HepG2 (cell line): Measurements from ENCODE around the gene COG4. TPM values are rescaled to one million over a fixed set of nuclear protein-coding genes. Genes with fewer than 3 reads are reported as not detected.
"Not testable (repeated sequence)": the region's sequence is repeated elsewhere in the genome, so short reads cannot be mapped to it uniquely, and the experiment has no call there.

Experiments
- ATAC-seq: fragments of 200-7000 bp; cut with Tn5 transposase; 3 replicates; pipeline ENCODE4 v1.9.1; 2020; ENCODE audit warnings: mild to moderate bottlenecking, moderate library complexity
- BruUV-seq: library from RNA; stranded (reverse); fragments of 400-500 nt; replicated peaks from 2 replicates; lab custom pipeline; 2021; lab: Mats Ljungman, UMichigan
- CTCF ChIA-PET: fragments of 300-600 bp; formaldehyde crosslinking; extraction: SDS; loops from one replicate; lab custom pipeline; 2021; ENCODE audit warnings: low total read pairs, inconsistent platforms, low intra/inter-chr PET ratio; lab: Yijun Ruan, JAX
- POLR2A ChIA-PET: fragments of 350-600 bp; sonication (Branson Sonifier 250); formaldehyde crosslinking; loops from one replicate; lab custom pipeline; 2020; ENCODE audit warnings: antibody characterized with exemption, inconsistent platforms; lab: Yijun Ruan, JAX
- DNase-seq: peaks from one replicate; pipeline ENCODE4 v3.0.0-alpha.2; 2015; ENCODE audit warnings: low spot score
- FAIRE-seq: peaks from 3 replicates; lab custom pipeline; 2011; peaks lifted over from hg19 to GRCh38; lab: Jason Lieb, UNC
- H2AFZ ChIP-seq: one replicate; pipeline ENCODE4 v1.6.1; 2011; ENCODE audit warnings: low read length, inconsistent platforms
- H3K27ac ChIP-seq: fragments of 300-600 bp; 3 replicates; pipeline ENCODE4 v1.8.0; 2011; ENCODE audit warnings: mixed run types, mild to moderate bottlenecking, mixed read lengths, low read length, inconsistent platforms; ENCODE audit not compliant: insufficient read depth; ENCODE audit errors: extremely low read length
- H3K27me3 ChIP-seq, 2 experiments: fragments of 200-600 bp in 1 of 2; 2 replicates in 1 of 2; 3 replicates in 1 of 2; pipeline versions ENCODE4 v1.6.0 to v1.8.0; 2011; ENCODE audit warnings: low read length in 2 of 2, mild to moderate bottlenecking in 2 of 2, moderate library complexity in 2 of 2, inconsistent platforms in 1 of 2; ENCODE audit not compliant: insufficient read depth in 2 of 2, control insufficient read depth in 1 of 2
- H3K36me3 ChIP-seq, 2 experiments: fragments of 200-600 bp in 1 of 2; replicated peaks in 1 of 2; 2 replicates in 1 of 2; 3 replicates in 1 of 2; pipeline versions ENCODE4 v1.5.1 to v1.8.0; 2011; ENCODE audit warnings: low read length in 2 of 2, inconsistent platforms in 1 of 2; ENCODE audit not compliant: insufficient read depth in 2 of 2, control insufficient read depth in 1 of 2
- H3K4me1 ChIP-seq: 2 replicates; pipeline ENCODE4 v1.5.1; 2012; ENCODE audit warnings: low read length, inconsistent platforms; ENCODE audit not compliant: insufficient read depth
- H3K4me2 ChIP-seq: 2 replicates; pipeline ENCODE4 v1.6.0; 2011; ENCODE audit warnings: low read depth, low read length, inconsistent platforms
- H3K4me3 ChIP-seq, 3 experiments: fragments of 200-600 bp in 1 of 3; sonication (generic), shearing (Covaris generic) in 1 of 3; replicated peaks in 1 of 3; 2 replicates each; pipeline ENCODE4 v1.5.1; 2011 to 2016; ENCODE audit warnings: low read length in 3 of 3, inconsistent platforms in 2 of 3, low read depth in 2 of 3, mild to moderate bottlenecking in 2 of 3, control low read depth in 1 of 3, mixed read lengths in 1 of 3; ENCODE audit not compliant: insufficient read depth in 1 of 3
- H3K79me2 ChIP-seq: one replicate; pipeline ENCODE4 v1.6.1; 2011; ENCODE audit warnings: low read length, inconsistent platforms; ENCODE audit not compliant: insufficient read depth
- H3K9ac ChIP-seq: 2 replicates; pipeline ENCODE4 v1.6.0; 2011; ENCODE audit warnings: mild to moderate bottlenecking, low read depth, low read length, inconsistent platforms; ENCODE audit not compliant: insufficient read depth
- H3K9me3 ChIP-seq: 2 replicates; pipeline ENCODE4 v1.5.1; 2012; ENCODE audit warnings: mild to moderate bottlenecking, low read length
- H4K20me1 ChIP-seq: 2 replicates; pipeline ENCODE4 v1.6.0; 2011; ENCODE audit warnings: inconsistent platforms, mild to moderate bottlenecking, low read length, moderate library complexity; ENCODE audit not compliant: insufficient read depth
- NFIB ChIP-seq: sonication (generic); formaldehyde crosslinking; IDR thresholded peaks from 2 replicates; pipeline ENCODE4 v1.9.0; 2021; ENCODE audit warnings: missing genetic modification reagents, mild to moderate bottlenecking, borderline replicate concordance
- NFYB ChIP-seq: sonication (generic); formaldehyde crosslinking; IDR thresholded peaks from 2 replicates; pipeline ENCODE4 v1.4.0; 2020; ENCODE audit warnings: missing genetic modification reagents
- NFYC ChIP-seq: IDR thresholded peaks from 2 replicates; pipeline ENCODE4 v1.6.1; 2016; ENCODE audit warnings: missing genetic modification reagents, missing compliant biosample characterization
- POLR2A ChIP-seq, 2 experiments: IDR thresholded peaks; 2 replicates each; pipeline ENCODE4 v1.6.1; 2011; ENCODE audit warnings: low read depth in 2 of 2, low read length in 2 of 2, mild to moderate bottlenecking in 1 of 2, moderate library complexity in 1 of 2; ENCODE audit not compliant: insufficient read depth in 1 of 2
- ZMYM4 ChIP-seq: sonication (generic); formaldehyde crosslinking; IDR thresholded peaks from 2 replicates; pipeline ENCODE4 v1.8.1; 2023; ENCODE audit warnings: mild to moderate bottlenecking, missing genetic modification reagents
- WGBS: methylation state at CpG from one replicate; pipeline ENCODE4 v1.1.6; 2017; ENCODE audit warnings: low lambda C conversion rate; 5-methylcytosine and 5-hydroxymethylcytosine counted together
- in situ Hi-C: cut with HindIII; loops from 2 replicates; pipeline ENCODE4 v1.10.0; 2017; ENCODE audit warnings: low pct_unique_long_range_greater_than_20kb; ENCODE audit not compliant: extremely low pct_ligation_motif_present
- intact Hi-C: fragments of 100-400 bp; cut with micrococcal nuclease; formaldehyde crosslinking; loops from one replicate; pipeline ENCODE4 v1.10.0; 2022; ENCODE audit not compliant: unreplicated experiment
- polyA plus RNA-seq, 8 experiments: library from polyadenylated mRNA; depleted of rRNA in 3 of 8; stranded (reverse) in 7 of 8; unstranded in 1 of 8; fragments of >200 nt; fragmentation: Illumina TruSeq in 4 of 8; extraction: Trizol in 4 of 8; gene quantifications; 2 replicates each; pipeline versions ENCODE4 v1.2.1 to v1.2.3, GENCODE V29; 2011 to 2016; ENCODE audit warnings: low read depth in 4 of 8, missing spikeins in 1 of 8, mixed read lengths in 1 of 8; ENCODE audit not compliant: insufficient read depth in 1 of 8
- total RNA-seq, 5 experiments: library from RNA; depleted of rRNA; stranded (reverse); fragments of >200 nt; fragmentation: Illumina TruSeq; extraction: Trizol; gene quantifications; 2 replicates each; pipeline ENCODE4 v1.2.3, GENCODE V29; 2016; ENCODE audit warnings: low read depth in 1 of 5
- TF ChIP-seq, protein P1 (sequence below): sonication (generic); formaldehyde crosslinking; IDR thresholded peaks from 2 replicates; pipeline ENCODE4 v1.8.1; 2022; ENCODE audit warnings: low read depth, mild to moderate bottlenecking, missing genetic modification reagents
- TF ChIP-seq, protein P2 (sequence below): sonication (generic); formaldehyde crosslinking; IDR thresholded peaks from 2 replicates; pipeline ENCODE4 v1.4.0; 2020; ENCODE audit warnings: missing genetic modification reagents, borderline replicate concordance

The COG4 gene
- total and polyA plus RNA-seq, 2 of the 13 experiments (the other 11 are each of a cell fraction or from before 2014, with no cell fraction given), result 51.1 to 73.8 TPM

DNA sequence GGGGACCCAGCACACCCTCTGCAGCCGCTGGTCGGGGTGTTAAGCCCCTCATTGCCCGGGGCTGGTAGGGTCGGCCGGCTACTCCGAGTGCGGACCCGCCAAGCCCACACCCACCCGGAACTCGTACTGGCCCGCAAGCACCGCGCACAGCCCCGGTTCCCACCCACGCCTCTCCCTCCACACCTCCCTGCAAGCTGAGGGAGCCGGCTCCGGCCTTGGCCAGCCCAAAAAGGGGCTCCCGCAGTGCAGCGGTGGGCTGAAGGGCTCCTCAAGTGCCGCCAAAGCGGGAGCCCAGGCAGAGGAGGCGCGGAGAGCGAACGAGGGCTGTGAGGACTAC is 72.4 kb downstream of the COG4 start:
- H3K4me2 ChIP-seq, H3K27me3 ChIP-seq, H4K20me1 ChIP-seq, ATAC-seq, H3K27ac ChIP-seq: not testable (repeated sequence)
- POLR2A ChIA-PET, result interaction anchor here (1.6 to 3.0 kb wide), 2 partner anchors 11 to 70 kb away, joined by 6 to 14 read pairs; partner anchors contain the start of gene ST3GAL2
- TF ChIP-seq, protein P1, sequence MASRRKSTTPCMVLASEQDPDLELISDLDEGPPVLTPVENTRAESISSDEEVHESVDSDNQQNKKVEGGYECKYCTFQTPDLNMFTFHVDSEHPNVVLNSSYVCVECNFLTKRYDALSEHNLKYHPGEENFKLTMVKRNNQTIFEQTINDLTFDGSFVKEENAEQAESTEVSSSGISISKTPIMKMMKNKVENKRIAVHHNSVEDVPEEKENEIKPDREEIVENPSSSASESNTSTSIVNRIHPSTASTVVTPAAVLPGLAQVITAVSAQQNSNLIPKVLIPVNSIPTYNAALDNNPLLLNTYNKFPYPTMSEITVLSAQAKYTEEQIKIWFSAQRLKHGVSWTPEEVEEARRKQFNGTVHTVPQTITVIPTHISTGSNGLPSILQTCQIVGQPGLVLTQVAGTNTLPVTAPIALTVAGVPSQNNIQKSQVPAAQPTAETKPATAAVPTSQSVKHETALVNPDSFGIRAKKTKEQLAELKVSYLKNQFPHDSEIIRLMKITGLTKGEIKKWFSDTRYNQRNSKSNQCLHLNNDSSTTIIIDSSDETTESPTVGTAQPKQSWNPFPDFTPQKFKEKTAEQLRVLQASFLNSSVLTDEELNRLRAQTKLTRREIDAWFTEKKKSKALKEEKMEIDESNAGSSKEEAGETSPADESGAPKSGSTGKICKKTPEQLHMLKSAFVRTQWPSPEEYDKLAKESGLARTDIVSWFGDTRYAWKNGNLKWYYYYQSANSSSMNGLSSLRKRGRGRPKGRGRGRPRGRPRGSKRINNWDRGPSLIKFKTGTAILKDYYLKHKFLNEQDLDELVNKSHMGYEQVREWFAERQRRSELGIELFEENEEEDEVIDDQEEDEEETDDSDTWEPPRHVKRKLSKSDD (CRISPR knock-in tag), result 0 out of 2 replicates have a peak, but pooled peaks have one; percentile 38
- TF ChIP-seq, all 625 proteins: peak for 1; not testable (repeated sequence) for 624
- H3K4me1 ChIP-seq, result peaks cover 49% of the 10 kb centered on the region
- H2AFZ ChIP-seq, BruUV-seq, H3K36me3 ChIP-seq, H3K9ac ChIP-seq, DNase-seq, H3K9me3 ChIP-seq, CTCF ChIA-PET, H3K79me2 ChIP-seq, H3K4me3 ChIP-seq, in situ Hi-C loops, FAIRE-seq: not testable (repeated sequence)
- intact Hi-C loops, result loop anchor here (5.0 kb wide), 3 partner anchors 34 to 69 kb away; no protein-coding TSS in a partner anchor
- 92% methylated on average over 25 of the region's 25 CpGs for WGBS

DNA sequence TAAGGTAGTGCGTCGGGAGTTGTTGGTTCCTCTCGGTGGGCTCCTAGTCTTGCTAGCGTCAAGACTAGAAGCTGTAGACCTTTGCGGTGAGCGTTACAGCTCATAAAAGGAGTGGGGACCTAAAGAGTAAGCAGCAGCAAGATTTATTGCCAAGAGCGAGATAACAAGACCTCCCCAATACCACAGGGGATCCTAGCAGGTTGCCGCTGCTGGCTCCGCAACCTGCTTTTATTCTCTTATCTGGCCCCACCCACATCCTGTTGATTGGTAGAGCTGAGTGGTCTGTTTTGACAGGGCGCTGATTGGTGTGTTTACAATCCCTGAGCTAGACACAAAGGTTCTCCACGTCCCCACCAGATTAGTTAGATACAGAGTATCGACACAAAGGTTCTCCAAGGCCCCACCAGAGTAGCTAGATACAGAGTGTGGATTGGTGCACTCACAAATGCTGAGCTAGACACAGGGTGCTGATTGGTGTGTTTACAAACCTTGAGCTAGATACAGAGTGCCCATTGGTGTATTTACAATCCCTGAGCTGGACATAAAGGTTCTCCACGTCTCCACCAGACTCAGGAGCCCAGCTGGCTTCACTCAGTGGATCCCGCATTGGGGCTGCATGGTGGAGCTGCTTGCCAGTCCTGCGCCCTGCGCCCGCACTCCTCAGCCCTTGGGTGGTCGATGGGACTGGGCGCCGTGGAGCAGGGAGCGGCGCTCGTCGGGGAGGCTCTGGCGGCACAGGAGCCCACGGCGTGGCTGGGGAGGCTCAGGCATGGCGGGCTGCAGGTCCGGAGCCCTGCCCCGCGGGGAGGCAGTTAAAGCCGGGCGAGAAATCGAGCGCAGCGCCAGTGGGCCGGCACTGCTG is 73.0 kb downstream of the COG4 start:
- POLR2A ChIA-PET, result interaction anchor here (1.6 to 3.0 kb wide), 2 partner anchors 11 to 70 kb away, joined by 6 to 14 read pairs; partner anchors contain the start of gene ST3GAL2
- FAIRE-seq, BruUV-seq, H3K79me2 ChIP-seq, H3K4me2 ChIP-seq, H3K4me3 ChIP-seq, H4K20me1 ChIP-seq, ATAC-seq, DNase-seq, H3K9ac ChIP-seq, H2AFZ ChIP-seq, H3K36me3 ChIP-seq, H3K9me3 ChIP-seq, in situ Hi-C loops, H3K27ac ChIP-seq, H3K27me3 ChIP-seq, CTCF ChIA-PET: not testable (repeated sequence)
- peaks cover 43% of the 10 kb centered on the region for H3K4me1 ChIP-seq
- intact Hi-C loops, result loop anchor here (5.0 kb wide), 3 partner anchors 33 to 68 kb away; no protein-coding TSS in a partner anchor
- WGBS, result 89% methylated on average over 34 of the region's 37 CpGs
- TF ChIP-seq, protein P2, sequence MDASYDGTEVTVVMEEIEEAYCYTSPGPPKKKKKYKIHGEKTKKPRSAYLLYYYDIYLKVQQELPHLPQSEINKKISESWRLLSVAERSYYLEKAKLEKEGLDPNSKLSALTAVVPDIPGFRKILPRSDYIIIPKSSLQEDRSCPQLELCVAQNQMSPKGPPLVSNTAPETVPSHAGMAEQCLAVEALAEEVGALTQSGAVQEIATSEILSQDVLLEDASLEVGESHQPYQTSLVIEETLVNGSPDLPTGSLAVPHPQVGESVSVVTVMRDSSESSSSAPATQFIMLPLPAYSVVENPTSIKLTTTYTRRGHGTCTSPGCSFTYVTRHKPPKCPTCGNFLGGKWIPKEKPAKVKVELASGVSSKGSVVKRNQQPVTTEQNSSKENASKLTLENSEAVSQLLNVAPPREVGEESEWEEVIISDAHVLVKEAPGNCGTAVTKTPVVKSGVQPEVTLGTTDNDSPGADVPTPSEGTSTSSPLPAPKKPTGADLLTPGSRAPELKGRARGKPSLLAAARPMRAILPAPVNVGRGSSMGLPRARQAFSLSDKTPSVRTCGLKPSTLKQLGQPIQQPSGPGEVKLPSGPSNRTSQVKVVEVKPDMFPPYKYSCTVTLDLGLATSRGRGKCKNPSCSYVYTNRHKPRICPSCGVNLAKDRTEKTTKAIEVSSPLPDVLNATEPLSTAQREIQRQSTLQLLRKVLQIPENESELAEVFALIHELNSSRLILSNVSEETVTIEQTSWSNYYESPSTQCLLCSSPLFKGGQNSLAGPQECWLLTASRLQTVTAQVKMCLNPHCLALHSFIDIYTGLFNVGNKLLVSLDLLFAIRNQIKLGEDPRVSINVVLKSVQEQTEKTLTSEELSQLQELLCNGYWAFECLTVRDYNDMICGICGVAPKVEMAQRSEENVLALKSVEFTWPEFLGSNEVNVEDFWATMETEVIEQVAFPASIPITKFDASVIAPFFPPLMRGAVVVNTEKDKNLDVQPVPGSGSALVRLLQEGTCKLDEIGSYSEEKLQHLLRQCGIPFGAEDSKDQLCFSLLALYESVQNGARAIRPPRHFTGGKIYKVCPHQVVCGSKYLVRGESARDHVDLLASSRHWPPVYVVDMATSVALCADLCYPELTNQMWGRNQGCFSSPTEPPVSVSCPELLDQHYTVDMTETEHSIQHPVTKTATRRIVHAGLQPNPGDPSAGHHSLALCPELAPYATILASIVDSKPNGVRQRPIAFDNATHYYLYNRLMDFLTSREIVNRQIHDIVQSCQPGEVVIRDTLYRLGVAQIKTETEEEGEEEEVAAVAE (CRISPR knock-in tag), result peak; percentile 85
- TF ChIP-seq POLR2A (IDR thresholded peaks at IDR 0.05; ENCODE audit: insufficient read depth in 1 of 2, low read depth in 2 of 2, low read length in 2 of 2), result peak; percentile 37 to 49; a peak in 3 of 4 replicates
- peak; percentile 71 for TF ChIP-seq NFYB (CRISPR knock-in tag)
- peak; percentile 74 for TF ChIP-seq NFYC
- 0 out of 2 replicates have a peak, but pooled peaks have one; percentile 36 for TF ChIP-seq NFIB (CRISPR knock-in tag)
- 0 out of 2 replicates have a peak, but pooled peaks have one; percentile 53 for TF ChIP-seq ZMYM4
